Prostate gland (tissue), 2 donors: Measurements from ENCODE around the gene XRCC4. TPM values are rescaled to one million over a fixed set of nuclear protein-coding genes. Genes with fewer than 3 reads are reported as not detected.
"Not testable (repeated sequence)": the region's sequence is repeated elsewhere in the genome, so short reads cannot be mapped to it uniquely, and the experiment has no call there.

Experiments
- DNase-seq: peaks from one replicate; pipeline ENCODE4 v3.0.0-alpha.2; 2019; ENCODE audit warnings: low spot score
- H3K27ac ChIP-seq, 2 donors: fragments of 200-600 bp; sonication (generic); 2 replicates each; pipeline ENCODE4 v1.5.1; 2017 to 2019
- H3K27me3 ChIP-seq: fragments of 200-600 bp; sonication (generic); replicated peaks from 2 replicates; pipeline ENCODE4 v1.5.1; 2019; ENCODE audit not compliant: insufficient read depth
- H3K36me3 ChIP-seq, 2 donors: fragments of 200-600 bp; sonication (generic); 1 replicate in 1 of 2; 2 replicates in 1 of 2; pipeline versions ENCODE4 v1.5.1 to v1.8.1; 2017 to 2019
- H3K4me1 ChIP-seq: fragments of 200-600 bp; sonication (generic); replicated peaks from 2 replicates; pipeline ENCODE4 v1.5.1; 2019
- H3K4me3 ChIP-seq, 2 donors: fragments of 200-600 bp; sonication (generic); 2 replicates each; pipeline ENCODE4 v1.5.1; 2017 to 2019
- H3K9me3 ChIP-seq: fragments of 200-600 bp; sonication (generic); 2 replicates; pipeline ENCODE4 v1.5.1; 2017
- CTCF ChIP-seq, 4 experiments: fragments of 200-600 bp in 2 of 4; fragments of 450-650 bp in 2 of 4; sonication (generic) in 2 of 4; IDR thresholded peaks; 1 replicate in 3 of 4; 2 replicates in 1 of 4; pipeline ENCODE4 v1.5.1; 2016 to 2019; ENCODE audit warnings: antibody characterized with exemption in 4 of 4, mild to moderate bottlenecking in 2 of 4, moderate library complexity in 2 of 4
- POLR2A ChIP-seq: fragments of 450-650 bp; IDR thresholded peaks from one replicate; pipeline ENCODE4 v1.6.1; 2016; ENCODE audit warnings: antibody characterized with exemption, mild to moderate bottlenecking
- POLR2AphosphoS5 ChIP-seq: sonication (generic); formaldehyde crosslinking; IDR thresholded peaks from one replicate; pipeline ENCODE4 v1.6.1; 2017; ENCODE audit warnings: antibody characterized with exemption
- WGBS: methylation state at CpG from one replicate; pipeline ENCODE4 v1.1.5; 2018; 5-methylcytosine and 5-hydroxymethylcytosine counted together
- intact Hi-C: fragments of 100-400 bp; cut with DNase I; formaldehyde crosslinking; loops from one replicate; pipeline ENCODE4 v1.14.2; 2022
- total RNA-seq, 2 donors: library from RNA; depleted of rRNA; stranded (reverse); fragments of >200 nt; gene quantifications; one replicate each; pipeline ENCODE4 v1.1.0, GENCODE V29; 2016

The XRCC4 gene
- total RNA-seq, 2 donors from 2014 or later, result 7.3 to 11.4 TPM

- 98% methylated on average over 2 of the region's 2 CpGs for WGBS
- H3K4me1 ChIP-seq, result no peaks in the 10 kb centered on the region
- intact Hi-C loops, result no loop called here
- no peaks in the 10 kb centered on the region for H3K9me3 ChIP-seq
- no peak overlapping the region for H3K4me3 ChIP-seq
- H3K27me3 ChIP-seq, result no peaks in the 10 kb centered on the region
- no peak for TF ChIP-seq CTCF (IDR thresholded peaks at IDR 0.05)
- TF ChIP-seq POLR2AphosphoS5, result no peak
- TF ChIP-seq POLR2A, result no peak
- H3K27ac ChIP-seq, result no peak overlapping the region
- H3K36me3 ChIP-seq, result no peaks in the 10 kb centered on the region
- DNase-seq, result no peak
Measured at GRCh38 chr5:83348281-83348780, 271.0 kb downstream of the XRCC4 start.

DNA sequence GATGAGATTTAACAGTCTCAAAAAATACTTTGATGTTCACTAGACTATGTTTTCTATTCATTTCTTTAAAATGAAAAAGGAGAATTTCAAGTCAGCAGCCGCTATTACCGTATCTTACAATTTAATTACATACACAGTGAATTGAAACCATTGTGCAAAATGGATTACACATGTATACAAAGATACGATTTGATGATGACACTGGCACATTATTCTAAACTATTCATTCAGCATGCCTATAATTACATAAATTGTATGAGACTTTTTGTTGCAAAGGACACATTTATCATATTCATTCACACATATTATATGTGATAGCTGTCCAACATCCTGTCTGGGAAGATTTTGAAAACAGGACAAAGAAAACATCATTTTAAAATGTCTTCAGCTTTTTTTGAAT, 275.9 kb downstream of the XRCC4 start:
- Histone ChIP-seq H3K4me3 (no peak overlapping the region), H3K4me1 (no peaks in the 10 kb centered on the region), H3K36me3 (no peaks in the 10 kb centered on the region), H3K27ac (no peak overlapping the region), H3K9me3 (no peaks in the 10 kb centered on the region), H3K27me3 (no peaks in the 10 kb centered on the region)
- intact Hi-C loops, result no loop called here
- DNase-seq, result no peak
- 86% methylated on average over 3 of the region's 3 CpGs for WGBS
- TF ChIP-seq POLR2AphosphoS5 (no peak), POLR2A (no peak), CTCF (IDR thresholded peaks at IDR 0.05) (no peak)

DNA sequence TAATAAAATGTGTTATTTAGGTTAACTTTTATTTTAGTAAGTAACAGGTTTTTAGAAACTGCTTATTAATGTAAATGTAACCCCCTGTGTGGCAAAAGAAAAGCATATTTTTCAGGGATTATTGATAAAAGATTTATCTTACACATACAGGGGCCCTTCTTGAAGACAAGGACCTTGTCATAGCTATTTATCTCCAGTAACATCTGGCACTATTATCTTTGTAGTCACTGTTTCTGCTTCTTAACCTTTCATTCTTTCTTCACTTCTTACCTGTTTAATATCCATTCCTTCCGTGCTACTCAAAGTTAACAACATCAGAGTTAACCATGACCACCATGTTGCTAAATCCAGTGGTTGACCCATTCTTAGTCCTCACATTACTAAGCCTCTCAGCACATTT, 276.4 kb downstream of the XRCC4 start:
- intact Hi-C loops, result no loop called here
- Histone ChIP-seq H3K9me3 (no peaks in the 10 kb centered on the region), H3K36me3 (no peaks in the 10 kb centered on the region), H3K4me1 (no peaks in the 10 kb centered on the region), H3K27ac (no peak overlapping the region), H3K4me3 (no peak overlapping the region), H3K27me3 (no peaks in the 10 kb centered on the region)
- WGBS, result 92% methylated on average over 1 of the region's 1 CpG
- DNase-seq, result no peak
- no peak for TF ChIP-seq POLR2AphosphoS5
- no peak for TF ChIP-seq POLR2A
- TF ChIP-seq CTCF (IDR thresholded peaks at IDR 0.05), result no peak

GRCh38 chr5:83354958-83355357, 277.6 kb downstream of the XRCC4 start:
- Histone ChIP-seq H3K9me3 (no peaks in the 10 kb centered on the region), H3K27ac (no peak overlapping the region), H3K4me1 (no peaks in the 10 kb centered on the region), H3K4me3 (no peak overlapping the region), H3K27me3 (no peaks in the 10 kb centered on the region), H3K36me3 (no peaks in the 10 kb centered on the region)
- no peak for TF ChIP-seq POLR2AphosphoS5
- TF ChIP-seq CTCF (IDR thresholded peaks at IDR 0.05), result no peak
- TF ChIP-seq POLR2A, result no peak
- DNase-seq, result no peak
- intact Hi-C loops, result no loop called here
- WGBS, result 55% methylated on average over 2 of the region's 2 CpGs

GRCh38 chr5:83355482-83356014, 278.2 kb downstream of the XRCC4 start:
- 81% methylated on average over 4 of the region's 4 CpGs for WGBS
- intact Hi-C loops, H3K4me1 ChIP-seq, H3K36me3 ChIP-seq, H3K4me3 ChIP-seq, H3K27ac ChIP-seq, H3K9me3 ChIP-seq, DNase-seq, H3K27me3 ChIP-seq: not testable (repeated sequence)
